Breast epithelium (tissue), 3 donors: ENCODE measurements around the gene ARHGEF2.

Experiments used
- POLR2A ChIP-seq: fragments of 450-650 bp; IDR thresholded peaks from one replicate; pipeline ENCODE4 v1.6.1; 2016; ENCODE audit warnings: antibody characterized with exemption, mild to moderate bottlenecking, moderate library complexity
- POLR2AphosphoS5 ChIP-seq, 3 donors: sonication (generic); formaldehyde crosslinking; IDR thresholded peaks; one replicate each; pipeline ENCODE4 v1.6.1; 2017; ENCODE audit warnings: antibody characterized with exemption in 3 of 3
- TF ChIP-seq, protein P1 (sequence below), 3 donors: fragments of 450-650 bp; IDR thresholded peaks; one replicate each; pipeline ENCODE4 v1.5.1; 2016 to 2017; ENCODE audit warnings: antibody characterized with exemption in 3 of 3, mild to moderate bottlenecking in 3 of 3, moderate library complexity in 3 of 3

DNA sequence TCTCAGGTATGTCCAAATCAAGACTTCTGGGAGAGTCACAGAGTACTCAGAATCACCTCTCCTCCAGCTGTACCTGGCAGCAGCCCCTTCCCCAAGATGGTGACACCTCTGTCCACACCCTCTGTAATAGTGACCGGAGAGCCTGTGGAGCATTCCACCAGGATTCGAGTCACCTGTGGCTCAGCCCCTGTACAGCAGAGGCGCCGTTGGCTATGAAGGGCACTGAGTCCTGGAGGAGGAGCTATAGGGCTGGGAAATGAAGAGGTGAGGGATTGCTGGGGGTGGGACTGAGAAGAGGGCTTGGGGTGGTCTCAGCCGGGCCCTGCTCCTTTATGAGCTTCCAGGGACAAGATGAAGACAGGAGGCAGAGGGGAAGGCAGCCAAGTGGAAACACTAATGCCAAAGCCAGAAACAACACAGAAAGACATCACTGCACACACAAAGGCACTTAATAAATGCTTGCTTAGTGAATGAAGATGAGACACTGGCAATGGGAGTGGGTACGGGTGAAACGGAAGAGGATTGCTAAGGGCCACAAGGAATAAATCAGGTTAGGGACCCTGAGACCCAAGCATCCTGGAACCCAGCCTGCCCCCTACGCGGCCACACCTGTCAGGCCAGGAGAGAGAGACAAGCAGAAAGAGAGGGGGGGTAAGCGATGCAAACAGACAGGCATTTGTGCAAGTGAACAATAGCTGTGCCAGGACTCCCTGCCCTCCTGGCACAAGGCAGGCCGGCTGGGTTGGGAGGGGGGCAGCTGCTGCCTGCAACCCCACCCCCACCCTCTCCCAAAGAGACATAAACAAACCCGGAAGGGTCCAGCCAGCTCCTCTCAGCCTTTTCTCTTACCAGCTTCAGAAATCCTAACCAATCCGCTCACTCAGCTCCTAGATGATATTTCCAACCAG, 3.9 kb downstream of the ARHGEF2 start:
- TF ChIP-seq, protein P1, sequence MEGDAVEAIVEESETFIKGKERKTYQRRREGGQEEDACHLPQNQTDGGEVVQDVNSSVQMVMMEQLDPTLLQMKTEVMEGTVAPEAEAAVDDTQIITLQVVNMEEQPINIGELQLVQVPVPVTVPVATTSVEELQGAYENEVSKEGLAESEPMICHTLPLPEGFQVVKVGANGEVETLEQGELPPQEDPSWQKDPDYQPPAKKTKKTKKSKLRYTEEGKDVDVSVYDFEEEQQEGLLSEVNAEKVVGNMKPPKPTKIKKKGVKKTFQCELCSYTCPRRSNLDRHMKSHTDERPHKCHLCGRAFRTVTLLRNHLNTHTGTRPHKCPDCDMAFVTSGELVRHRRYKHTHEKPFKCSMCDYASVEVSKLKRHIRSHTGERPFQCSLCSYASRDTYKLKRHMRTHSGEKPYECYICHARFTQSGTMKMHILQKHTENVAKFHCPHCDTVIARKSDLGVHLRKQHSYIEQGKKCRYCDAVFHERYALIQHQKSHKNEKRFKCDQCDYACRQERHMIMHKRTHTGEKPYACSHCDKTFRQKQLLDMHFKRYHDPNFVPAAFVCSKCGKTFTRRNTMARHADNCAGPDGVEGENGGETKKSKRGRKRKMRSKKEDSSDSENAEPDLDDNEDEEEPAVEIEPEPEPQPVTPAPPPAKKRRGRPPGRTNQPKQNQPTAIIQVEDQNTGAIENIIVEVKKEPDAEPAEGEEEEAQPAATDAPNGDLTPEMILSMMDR (IDR thresholded peaks at IDR 0.05): no peak
- TF ChIP-seq POLR2AphosphoS5 (IDR thresholded peaks at IDR 0.05) (no peak), POLR2A (no peak)
